ENCODE data around the gene MINDY4. TPM values are rescaled to one million over a fixed set of nuclear protein-coding genes. Genes with fewer than 3 reads are reported as not detected.
A peak's percentile ranks its signal among the peaks of the same experiment; 100 is the strongest.

MINDY4 gene
- total and polyA plus RNA-seq, 8 donors, result 1.6 to 22.8 (median 6.4) TPM; not detected in 1

DNA sequence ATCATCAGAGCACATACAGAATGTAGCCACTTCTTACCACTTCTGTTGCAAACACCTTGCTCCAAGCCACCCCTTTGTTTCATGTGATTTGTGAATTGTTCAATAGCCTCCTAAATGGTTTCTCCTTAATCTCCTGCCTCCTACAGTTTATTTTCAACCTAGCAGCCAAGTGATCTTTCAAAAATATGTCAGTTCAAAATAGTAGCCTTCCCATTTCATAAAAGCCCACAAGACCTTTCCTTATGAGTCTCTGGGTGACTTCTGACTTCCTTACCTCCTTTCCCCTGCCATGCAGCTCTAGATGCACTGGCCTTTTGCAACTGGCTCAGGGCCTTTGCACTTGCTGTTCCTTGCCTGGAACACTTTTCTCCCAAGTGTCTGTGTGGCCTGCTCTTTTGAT, 4.8 kb downstream of the MINDY4 start:
- intact Hi-C loops (cut with DNase I; ENCODE audit: low total_unique reads), result no loop called here
- peaks cover under 1 to 33% (median 10%) of the 10 kb centered on the region in 4 donors for H3K4me1 ChIP-seq
- H3K36me3 ChIP-seq, result peaks cover 0 to 14% (median 7%) of the 10 kb centered on the region in 4 donors
- no peaks in the 10 kb centered on the region for H3K9me3 ChIP-seq
- H3K27ac ChIP-seq, result no peak overlapping the region
- no peak for DNase-seq
- no peak overlapping the region for H3K4me3 ChIP-seq
- no peak for TF ChIP-seq POLR2AphosphoS5 (IDR thresholded peaks at IDR 0.05)
- TF ChIP-seq, protein P1, sequence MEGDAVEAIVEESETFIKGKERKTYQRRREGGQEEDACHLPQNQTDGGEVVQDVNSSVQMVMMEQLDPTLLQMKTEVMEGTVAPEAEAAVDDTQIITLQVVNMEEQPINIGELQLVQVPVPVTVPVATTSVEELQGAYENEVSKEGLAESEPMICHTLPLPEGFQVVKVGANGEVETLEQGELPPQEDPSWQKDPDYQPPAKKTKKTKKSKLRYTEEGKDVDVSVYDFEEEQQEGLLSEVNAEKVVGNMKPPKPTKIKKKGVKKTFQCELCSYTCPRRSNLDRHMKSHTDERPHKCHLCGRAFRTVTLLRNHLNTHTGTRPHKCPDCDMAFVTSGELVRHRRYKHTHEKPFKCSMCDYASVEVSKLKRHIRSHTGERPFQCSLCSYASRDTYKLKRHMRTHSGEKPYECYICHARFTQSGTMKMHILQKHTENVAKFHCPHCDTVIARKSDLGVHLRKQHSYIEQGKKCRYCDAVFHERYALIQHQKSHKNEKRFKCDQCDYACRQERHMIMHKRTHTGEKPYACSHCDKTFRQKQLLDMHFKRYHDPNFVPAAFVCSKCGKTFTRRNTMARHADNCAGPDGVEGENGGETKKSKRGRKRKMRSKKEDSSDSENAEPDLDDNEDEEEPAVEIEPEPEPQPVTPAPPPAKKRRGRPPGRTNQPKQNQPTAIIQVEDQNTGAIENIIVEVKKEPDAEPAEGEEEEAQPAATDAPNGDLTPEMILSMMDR (IDR thresholded peaks at IDR 0.05), result no peak
- no peak for TF ChIP-seq POLR2A (IDR thresholded peaks at IDR 0.05)
- no peak for TF ChIP-seq EP300 (IDR thresholded peaks at IDR 0.05)
- H3K27me3 ChIP-seq, result no peaks in the 10 kb centered on the region

DNA sequence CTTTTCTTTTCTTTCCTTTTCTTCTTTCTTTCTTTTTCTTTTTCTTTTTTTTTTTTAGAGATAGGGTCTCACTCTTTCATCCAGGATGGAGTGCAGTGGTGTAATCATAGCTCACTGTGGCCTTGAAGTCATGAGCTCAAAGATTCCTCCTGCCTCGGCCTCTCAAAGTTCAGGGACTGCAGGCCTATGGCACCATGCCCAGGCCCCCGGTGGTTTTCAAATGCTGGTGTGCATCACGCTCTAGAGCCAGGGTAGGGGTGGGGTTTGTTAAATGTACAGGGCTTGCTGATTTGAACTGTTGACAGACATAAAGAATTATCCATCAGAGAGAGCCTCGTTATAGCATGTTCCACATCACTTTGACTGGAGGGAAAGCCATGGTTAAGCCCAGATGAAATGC, 5.8 kb downstream of the MINDY4 start:
- intact Hi-C loops (cut with DNase I; ENCODE audit: low total_unique reads), result no loop called here
- Histone ChIP-seq H3K27ac (peak overlapping the region in 1 of 5 donors; percentile 79), H3K4me1 (peaks cover 0 to 33% (median 4%) of the 10 kb centered on the region in 4 donors), H3K36me3 (peaks cover 2 to 24% (median 14%) of the 10 kb centered on the region in 4 donors), H3K9me3 (no peaks in the 10 kb centered on the region), H3K4me3 (no peak overlapping the region), H3K27me3 (no peaks in the 10 kb centered on the region)
- no peak for DNase-seq
- TF ChIP-seq, protein P1 (IDR thresholded peaks at IDR 0.05), result no peak
- no peak for TF ChIP-seq EP300 (IDR thresholded peaks at IDR 0.05)
- no peak for TF ChIP-seq POLR2A (IDR thresholded peaks at IDR 0.05)
- no peak for TF ChIP-seq POLR2AphosphoS5 (IDR thresholded peaks at IDR 0.05)
- WGBS, 5 donors, result 79 to 90% (median 87%) methylated on average over 4 of the region's 4 CpGs

DNA sequence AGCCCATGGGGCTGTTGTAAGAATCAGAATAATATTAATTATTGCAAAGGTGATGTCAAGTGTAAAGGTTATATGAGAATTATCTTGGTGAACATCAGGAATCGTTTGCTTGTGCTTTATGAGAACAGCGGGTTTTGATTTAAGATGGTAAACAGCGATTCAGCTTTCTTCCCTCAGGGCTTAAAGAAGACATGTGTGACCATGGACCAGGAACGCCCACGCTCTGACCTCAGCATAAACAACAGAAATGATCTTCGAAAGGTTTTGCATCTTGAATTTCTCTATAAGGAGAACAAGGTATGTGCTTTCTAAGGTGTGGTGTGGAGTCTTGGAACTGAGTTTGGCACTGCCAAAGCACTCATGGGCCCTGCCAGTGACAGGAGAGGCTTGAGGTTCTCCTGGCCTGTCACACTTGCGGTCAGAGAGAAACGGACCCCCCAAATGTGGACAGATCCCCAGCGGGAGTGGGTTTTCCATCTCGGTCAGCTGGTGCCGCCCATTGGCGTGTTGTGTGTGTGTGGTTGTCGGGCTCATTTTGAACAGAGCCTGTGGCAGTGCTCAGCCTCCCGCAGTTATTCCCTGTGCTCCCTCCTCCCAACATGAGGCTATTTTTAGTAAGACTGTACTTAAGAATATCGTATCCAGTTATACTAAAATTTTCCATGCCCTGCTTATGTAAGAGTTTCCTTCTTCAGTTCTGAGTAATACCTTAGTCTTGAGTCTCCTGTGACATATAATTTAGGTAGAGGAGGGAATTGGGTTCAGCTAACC, 7.2 kb downstream of the MINDY4 start:
- Histone ChIP-seq H3K4me3 (no peak overlapping the region), H3K27me3 (no peaks in the 10 kb centered on the region), H3K9me3 (no peaks in the 10 kb centered on the region), H3K4me1 (peaks cover 0 to 25% (median 0%) of the 10 kb centered on the region in 4 donors), H3K27ac (peak overlapping the region in 3 of 5 donors; percentile 49 to 79 (median 56)), H3K36me3 (peaks cover 13 to 38% (median 28%) of the 10 kb centered on the region in 4 donors)
- WGBS, 5 donors, result 65 to 93% (median 87%) methylated on average over 11 to 15 of the region's 15 CpGs
- intact Hi-C loops (cut with DNase I; ENCODE audit: low total_unique reads), result no loop called here
- no peak for TF ChIP-seq POLR2A (IDR thresholded peaks at IDR 0.05)
- DNase-seq, result no peak

DNA sequence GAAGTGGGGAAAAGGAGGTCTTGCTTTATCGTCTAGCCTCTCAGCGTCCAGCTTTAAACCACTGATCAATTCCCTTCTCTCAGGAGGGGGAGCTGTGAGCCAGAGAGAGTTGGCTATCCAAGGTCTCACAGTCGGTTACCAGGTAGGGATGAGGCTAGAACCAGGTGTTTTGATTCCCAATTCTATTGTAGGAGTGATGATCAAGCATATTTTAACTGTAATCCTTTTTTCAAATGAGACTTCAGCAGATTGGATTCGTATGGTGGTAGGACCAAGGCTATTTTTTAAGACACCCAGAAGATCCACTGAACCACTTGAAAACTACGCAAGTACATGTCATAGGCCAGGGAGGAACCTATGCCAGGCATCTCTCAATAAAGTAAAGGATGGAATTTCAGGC, 8.4 kb downstream of the MINDY4 start:
- TF ChIP-seq, protein P1 (IDR thresholded peaks at IDR 0.05), result no peak
- no peak for TF ChIP-seq POLR2AphosphoS5 (IDR thresholded peaks at IDR 0.05)
- TF ChIP-seq POLR2A (IDR thresholded peaks at IDR 0.05), result no peak
- no peak for TF ChIP-seq EP300 (IDR thresholded peaks at IDR 0.05)
- intact Hi-C loops (cut with DNase I; ENCODE audit: low total_unique reads), result no loop called here
- H3K27me3 ChIP-seq, result no peaks in the 10 kb centered on the region
- no peak for DNase-seq
- WGBS, 5 donors, result 75 to 95% (median 84%) methylated on average over 5 of the region's 5 CpGs
- H3K36me3 ChIP-seq, result peaks cover 13 to 49% (median 38%) of the 10 kb centered on the region in 4 donors
- peak overlapping the region in 1 of 5 donors; percentile 79 for H3K27ac ChIP-seq
- no peak overlapping the region for H3K4me3 ChIP-seq
- peaks cover 0 to 25% (median 0%) of the 10 kb centered on the region in 4 donors for H3K4me1 ChIP-seq
- no peaks in the 10 kb centered on the region for H3K9me3 ChIP-seq

DNA sequence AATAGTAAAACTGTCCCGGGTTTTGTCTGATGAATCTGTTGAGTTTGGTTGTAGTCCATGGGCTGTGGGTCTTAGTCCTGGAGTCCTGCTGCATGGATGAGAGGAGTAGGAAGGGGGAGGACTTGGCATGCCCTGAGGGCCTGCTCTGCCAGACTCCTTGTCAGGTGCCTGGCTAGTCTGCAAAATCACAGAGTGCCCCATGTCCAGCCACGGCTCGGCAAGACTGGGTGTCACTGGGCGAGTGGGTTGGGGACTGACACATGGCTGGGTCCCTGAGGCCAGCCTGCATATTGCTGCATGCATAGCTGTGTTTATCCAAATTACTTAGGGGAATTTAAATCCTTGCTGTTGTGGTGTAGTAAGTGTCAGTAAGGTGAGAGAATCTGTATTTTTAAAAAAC, 9.7 kb downstream of the MINDY4 start:
- Histone ChIP-seq H3K4me3 (no peak overlapping the region), H3K27ac (no peak overlapping the region), H3K27me3 (no peaks in the 10 kb centered on the region), H3K4me1 (peaks cover 0 to 25% (median 0%) of the 10 kb centered on the region in 4 donors), H3K9me3 (no peaks in the 10 kb centered on the region), H3K36me3 (peaks cover 13 to 61% (median 51%) of the 10 kb centered on the region in 4 donors)
- WGBS, 5 donors, result 85 to 96% (median 91%) methylated on average over 4 of the region's 4 CpGs
- intact Hi-C loops (cut with DNase I; ENCODE audit: low total_unique reads), result no loop called here
- TF ChIP-seq EP300 (IDR thresholded peaks at IDR 0.05) (no peak), POLR2AphosphoS5 (IDR thresholded peaks at IDR 0.05) (no peak), POLR2A (IDR thresholded peaks at IDR 0.05) (no peak)
- TF ChIP-seq, protein P1 (IDR thresholded peaks at IDR 0.05), result no peak
- DNase-seq, result no peak
